Activated T-cell treated with anti-CD3 and anti-CD28 coated beads for 4 hours (primary cell): ENCODE data around the gene MBP.

ENCODE experiments used
- DNase-seq: peaks from one replicate; pipeline ENCODE4 v3.0.0-alpha.2; 2020

Gene MBP

DNA sequence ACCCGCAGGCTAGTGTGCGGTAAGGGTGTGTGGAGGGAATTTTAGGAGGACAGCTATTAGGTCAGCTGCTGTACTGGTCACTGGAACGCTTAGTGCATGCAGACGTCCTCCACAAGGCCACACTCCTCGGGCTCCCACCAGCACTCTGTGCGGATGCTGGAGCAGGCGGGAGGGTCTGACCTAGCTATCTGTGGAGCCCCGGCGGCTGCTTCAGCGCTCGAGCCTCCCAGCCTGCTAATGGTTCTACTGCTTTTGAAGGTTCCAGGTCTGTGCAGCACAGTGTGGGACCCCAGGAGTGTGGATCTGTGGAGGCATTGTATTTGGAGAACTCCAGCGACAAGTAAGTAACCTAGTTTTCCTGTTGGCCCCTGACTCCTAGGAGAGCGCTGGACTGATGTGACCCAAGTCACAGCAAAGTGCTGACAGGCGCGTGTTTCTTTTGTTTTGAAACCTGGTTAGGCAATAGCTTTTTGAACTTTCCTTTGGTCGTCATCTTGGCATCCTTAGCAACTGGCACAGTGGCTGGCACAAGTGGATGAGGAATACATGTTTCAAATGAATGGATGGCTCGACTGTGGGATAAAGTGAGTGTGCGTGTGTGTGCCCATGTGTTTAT lies 196.8 kb downstream of the MBP start:
- no peak for DNase-seq

- DNase-seq: no peak
Observed at GRCh38 chr18:76932026-76932819, 200.4 kb downstream of the MBP start.

DNA sequence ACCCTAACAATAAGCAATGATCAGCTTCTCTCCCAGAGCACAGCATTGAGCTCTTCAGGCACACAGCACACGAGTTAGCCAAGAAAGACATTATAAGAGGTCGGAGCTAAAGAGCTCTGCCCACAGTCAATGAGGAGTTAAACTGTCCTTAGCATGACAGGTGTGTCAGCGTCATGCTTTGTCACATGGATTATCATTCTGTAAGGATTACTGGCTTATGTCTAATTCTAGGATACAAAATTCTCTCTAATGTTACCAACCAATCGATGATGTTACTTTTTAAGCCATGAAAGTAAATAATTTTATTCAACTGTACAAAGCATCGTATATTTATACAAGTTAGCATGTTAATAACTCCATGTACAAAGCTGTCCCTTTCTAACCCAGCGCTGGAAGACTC lies 201.4 kb downstream of the MBP start:
- DNase-seq: no peak
